DND-41 (cell line): ENCODE results near the gene HTR3B.
"Not testable (repeated sequence)": the region's sequence is repeated elsewhere in the genome, so short reads cannot be mapped to it uniquely, and the experiment has no call there.

Source experiments
- ATAC-seq: fragments of 200-7000 bp; cut with Tn5 transposase; 3 replicates; pipeline ENCODE4 v1.9.1; 2021; ENCODE audit warnings: low read depth; ENCODE audit not compliant: insufficient read depth
- DNase-seq: peaks from one replicate; pipeline ENCODE4 v3.0.0-alpha.2; 2020
- H2AFZ ChIP-seq: 2 replicates; pipeline ENCODE4 v1.6.0; 2012; ENCODE audit warnings: low read depth, low read length
- H3K27ac ChIP-seq: 2 replicates; pipeline ENCODE4 v1.5.1; 2012; ENCODE audit warnings: low read length, inconsistent platforms
- H3K27me3 ChIP-seq: fragments of 200-600 bp; sonication (generic); 2 replicates; pipeline ENCODE4 v1.6.0; 2012; ENCODE audit warnings: low read length, mild to moderate bottlenecking, inconsistent platforms; ENCODE audit not compliant: insufficient read depth, poor library complexity
- H3K36me3 ChIP-seq: 2 replicates; pipeline ENCODE4 v1.5.1; 2012; ENCODE audit warnings: low read length, inconsistent platforms; ENCODE audit not compliant: insufficient read depth
- H3K4me1 ChIP-seq: 2 replicates; pipeline ENCODE4 v1.5.1; 2012; ENCODE audit warnings: mild to moderate bottlenecking, low read length; ENCODE audit not compliant: insufficient read depth
- H3K4me2 ChIP-seq: 2 replicates; pipeline ENCODE4 v1.6.0; 2012; ENCODE audit warnings: mild to moderate bottlenecking, moderate library complexity, low read length, inconsistent platforms; ENCODE audit not compliant: insufficient read depth
- H3K4me3 ChIP-seq, 2 experiments: fragments of 200-600 bp in 1 of 2; shearing (Covaris generic) in 1 of 2; 2 replicates each; pipeline ENCODE4 v1.5.1; 2012 to 2016; ENCODE audit warnings: inconsistent platforms in 2 of 2, low read length in 2 of 2, mild to moderate bottlenecking in 2 of 2, low read depth in 1 of 2, moderate library complexity in 1 of 2
- H3K79me2 ChIP-seq: 2 replicates; pipeline ENCODE4 v1.6.0; 2012; ENCODE audit warnings: low read length, inconsistent platforms; ENCODE audit not compliant: insufficient read depth
- H3K9ac ChIP-seq: 2 replicates; pipeline ENCODE4 v1.6.0; 2012; ENCODE audit warnings: low read depth, mild to moderate bottlenecking, inconsistent platforms, low read length, moderate library complexity
- H3K9me3 ChIP-seq: 2 replicates; pipeline ENCODE4 v1.5.1; 2012; ENCODE audit warnings: low read length, moderate library complexity, mild to moderate bottlenecking, inconsistent platforms; ENCODE audit not compliant: insufficient read depth, severe bottlenecking
- H4K20me1 ChIP-seq: 2 replicates; pipeline ENCODE4 v1.6.0; 2012; ENCODE audit warnings: low read length; ENCODE audit not compliant: insufficient read depth
- CTCF ChIP-seq: IDR thresholded peaks from 2 replicates; pipeline ENCODE4 v1.5.1; 2012; ENCODE audit warnings: borderline replicate concordance, low read length, moderate library complexity, mild to moderate bottlenecking; ENCODE audit not compliant: poor library complexity, severe bottlenecking; ENCODE audit errors: extremely low read depth
- EZH2 ChIP-seq: IDR thresholded peaks from 3 replicates; pipeline ENCODE4 v1.6.1; 2012; ENCODE audit warnings: borderline replicate concordance, low read depth, mild to moderate bottlenecking, moderate library complexity, low read length, inconsistent platforms; ENCODE audit not compliant: severe bottlenecking

HTR3B gene

GRCh38 chr11:113934761-113935160 is 30.2 kb downstream of the HTR3B start:
- Histone ChIP-seq H3K27ac (no peak overlapping the region), H3K36me3 (no peaks in the 10 kb centered on the region), H3K4me1 (no peaks in the 10 kb centered on the region), H3K4me2 (no peak overlapping the region), H3K4me3 (no peak overlapping the region), H3K9me3 (no peaks in the 10 kb centered on the region), H3K79me2 (no peaks in the 10 kb centered on the region), H4K20me1 (no peaks in the 10 kb centered on the region), H3K9ac (no peak overlapping the region), H2AFZ (no peak overlapping the region), H3K27me3 (peaks cover 10% of the 10 kb centered on the region)
- ATAC-seq (no peak), DNase-seq (no peak)
- TF ChIP-seq EZH2 (no peak), CTCF (no peak)

GRCh38 chr11:113935858-113936257 is 31.3 kb downstream of the HTR3B start:
- Histone ChIP-seq H3K36me3 (no peaks in the 10 kb centered on the region), H3K4me2 (no peak overlapping the region), H3K79me2 (no peaks in the 10 kb centered on the region), H2AFZ (no peak overlapping the region), H3K27ac (no peak overlapping the region), H3K27me3 (peaks cover 10% of the 10 kb centered on the region), H4K20me1 (no peaks in the 10 kb centered on the region), H3K9ac (no peak overlapping the region), H3K9me3 (no peaks in the 10 kb centered on the region), H3K4me3 (no peak overlapping the region), H3K4me1 (no peaks in the 10 kb centered on the region)
- TF ChIP-seq CTCF (no peak), EZH2 (no peak)
- no peak for DNase-seq
- no peak for ATAC-seq

- Histone ChIP-seq H3K9me3 (no peaks in the 10 kb centered on the region), H3K4me2 (no peak overlapping the region), H4K20me1 (no peaks in the 10 kb centered on the region), H3K4me1 (no peaks in the 10 kb centered on the region), H3K4me3 (no peak overlapping the region), H3K79me2 (no peaks in the 10 kb centered on the region), H3K27ac (no peak overlapping the region), H3K9ac (no peak overlapping the region), H3K27me3 (no peaks in the 10 kb centered on the region), H2AFZ (no peak overlapping the region), H3K36me3 (no peaks in the 10 kb centered on the region)
- TF ChIP-seq CTCF, result no peak
- TF ChIP-seq EZH2, result no peak
- DNase-seq (no peak), ATAC-seq (no peak)
Observed at GRCh38 chr11:113937918-113938317, 33.3 kb downstream of the HTR3B start.

GRCh38 chr11:113942256-113942655 is 37.7 kb downstream of the HTR3B start:
- no peaks in the 10 kb centered on the region for H3K9me3 ChIP-seq
- TF ChIP-seq CTCF (no peak), EZH2 (no peak)
- H3K79me2 ChIP-seq, result no peaks in the 10 kb centered on the region
- no peak overlapping the region for H3K4me2 ChIP-seq
- H3K9ac ChIP-seq, result no peak overlapping the region
- no peak overlapping the region for H3K27ac ChIP-seq
- no peak overlapping the region for H2AFZ ChIP-seq
- ATAC-seq, result no peak
- DNase-seq, result no peak
- no peak overlapping the region for H3K4me3 ChIP-seq
- H3K4me1 ChIP-seq, result no peaks in the 10 kb centered on the region
- no peaks in the 10 kb centered on the region for H3K27me3 ChIP-seq
- no peaks in the 10 kb centered on the region for H4K20me1 ChIP-seq
- H3K36me3 ChIP-seq, result no peaks in the 10 kb centered on the region

GRCh38 chr11:113946162-113946561 is 41.6 kb downstream of the HTR3B start:
- not testable (repeated sequence) for DNase-seq

More at GRCh38 chr11:113946162-113946561, 41.6 kb downstream of the HTR3B start:
- H3K9ac ChIP-seq, H4K20me1 ChIP-seq, H3K9me3 ChIP-seq, H3K27ac ChIP-seq, H3K79me2 ChIP-seq, H3K4me3 ChIP-seq, H3K36me3 ChIP-seq, H2AFZ ChIP-seq, H3K4me2 ChIP-seq, ATAC-seq, H3K4me1 ChIP-seq, H3K27me3 ChIP-seq: not testable (repeated sequence)
